Measurements from ENCODE around the gene SURF2.
A peak's percentile ranks its signal among the peaks of the same experiment; 100 is the strongest.

The SURF2 gene

DNA sequence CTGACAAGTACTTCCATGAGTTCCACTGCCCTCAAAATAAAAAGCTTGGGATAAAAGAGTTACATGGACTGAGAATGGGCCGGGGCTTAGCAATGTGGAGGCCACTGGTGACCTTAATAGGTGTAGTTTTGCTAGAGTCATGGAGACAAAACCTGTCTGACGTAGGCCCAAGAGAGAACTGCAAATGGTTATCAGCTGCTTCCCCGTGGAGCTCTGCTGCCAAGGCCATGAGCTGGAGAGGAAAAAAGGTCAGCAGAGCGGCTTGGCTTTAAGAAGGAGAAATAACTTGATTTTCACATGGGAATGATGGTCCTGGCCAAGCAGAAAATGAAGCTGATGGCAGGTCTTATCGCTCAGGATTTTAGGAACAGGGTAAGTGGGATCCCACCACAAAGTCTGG is 16.7 kb upstream of the SURF2 start:
- no peak for DNase-seq

- DNase-seq = no peak
These were observed 16.1 kb upstream of the SURF2 start for GRCh38 chr9:133340256-133340655.

DNA sequence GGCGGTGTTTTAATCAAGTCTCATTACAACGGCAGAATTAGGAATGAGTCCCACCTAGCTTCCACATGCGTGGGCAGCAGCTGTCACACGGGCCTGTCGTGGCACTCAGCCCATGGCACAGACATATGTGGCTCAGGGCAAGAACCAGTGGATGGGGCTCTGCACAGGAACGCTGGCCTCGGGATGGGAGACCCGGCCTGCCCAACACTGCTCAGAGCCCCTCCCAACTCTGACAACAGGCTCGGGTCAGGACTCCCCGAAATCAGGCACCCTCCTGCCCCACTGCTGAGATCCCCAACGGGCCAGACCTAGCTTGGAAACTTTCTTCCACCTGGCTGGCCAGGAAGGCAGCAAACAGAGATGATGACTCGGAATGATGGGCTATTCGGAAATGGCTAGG is 15.4 kb upstream of the SURF2 start:
- DNase-seq = no peak

DNA sequence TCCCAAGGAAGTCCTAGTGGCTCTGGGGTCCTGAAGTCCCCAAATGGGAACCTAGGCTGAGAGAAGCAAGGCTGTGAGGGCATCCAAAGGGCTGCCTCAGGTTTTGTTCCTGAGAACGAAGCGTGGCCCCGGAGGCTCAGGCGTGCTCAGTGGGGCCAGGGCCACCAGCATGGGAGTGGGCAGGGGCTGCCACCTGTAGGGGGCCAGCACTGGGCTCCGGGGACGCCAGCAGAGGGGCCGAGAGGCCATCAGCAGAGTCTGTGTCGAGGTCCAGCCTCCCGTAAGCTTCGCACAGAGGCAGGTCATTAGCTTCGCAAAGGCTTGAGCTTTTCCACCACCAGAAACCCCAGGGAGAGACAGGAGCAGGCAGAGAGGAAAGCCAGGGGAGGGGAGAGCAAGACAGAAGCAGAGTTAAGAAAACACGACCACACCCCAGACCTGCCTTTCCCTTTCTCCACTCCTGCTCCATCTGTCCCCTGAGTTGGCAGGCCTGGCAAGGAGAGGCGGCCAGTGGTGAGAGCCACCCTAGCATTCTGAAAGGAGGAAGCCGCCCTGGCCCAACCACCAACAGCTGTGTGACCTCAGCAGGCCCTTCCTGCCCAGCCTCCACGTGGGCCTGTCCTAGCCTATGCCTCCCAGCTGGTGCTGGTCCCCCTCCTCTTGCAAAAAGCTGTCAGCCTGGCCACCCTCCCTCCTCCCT is 14.8 kb upstream of the SURF2 start:
- DNase-seq = no peak

DNA sequence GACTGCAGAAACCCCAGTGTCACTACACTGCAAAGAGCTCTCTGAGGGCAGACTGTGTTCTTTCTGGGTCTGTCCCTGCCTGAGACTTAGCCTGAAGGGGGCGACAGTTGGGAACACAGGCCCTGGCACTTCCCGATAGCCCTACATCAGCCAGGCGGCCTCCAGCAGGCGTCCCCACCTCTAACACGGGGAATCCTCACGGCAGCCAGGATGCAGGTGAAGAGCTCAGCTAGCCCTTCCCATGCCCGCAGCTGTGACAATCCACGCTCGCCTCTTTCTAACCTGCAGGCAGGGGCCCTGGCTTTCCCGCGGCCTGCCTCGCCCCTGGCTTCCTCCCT is 14.3 kb upstream of the SURF2 start:
- no peak for DNase-seq

DNA sequence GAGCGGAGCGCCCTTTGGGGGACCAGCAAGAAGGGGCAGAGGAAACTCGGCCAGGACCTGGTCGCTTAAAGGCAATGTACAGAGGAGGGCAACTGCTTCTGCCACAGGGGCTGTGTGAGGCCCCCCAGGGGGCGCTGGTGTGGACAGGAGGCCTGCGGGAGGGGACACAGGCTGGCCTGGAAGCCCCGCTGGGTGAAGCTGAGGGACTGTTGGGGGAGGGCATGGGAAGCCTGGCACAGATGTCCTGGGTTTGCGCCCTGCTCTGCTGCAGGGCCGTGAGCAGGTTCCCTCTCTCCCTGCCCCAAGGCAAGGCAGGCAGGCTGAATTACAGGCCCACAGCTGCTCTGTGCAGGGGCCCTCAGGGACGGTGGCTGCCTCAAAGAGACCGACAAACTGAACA is 13.8 kb upstream of the SURF2 start:
- DNase-seq = no peak

GRCh38 chr9:133344071-133344470 is 12.3 kb upstream of the SURF2 start:
- no peak for DNase-seq

- no peak for DNase-seq
These were observed 11.4 kb upstream of the SURF2 start for GRCh38 chr9:133344979-133345378.

DNA sequence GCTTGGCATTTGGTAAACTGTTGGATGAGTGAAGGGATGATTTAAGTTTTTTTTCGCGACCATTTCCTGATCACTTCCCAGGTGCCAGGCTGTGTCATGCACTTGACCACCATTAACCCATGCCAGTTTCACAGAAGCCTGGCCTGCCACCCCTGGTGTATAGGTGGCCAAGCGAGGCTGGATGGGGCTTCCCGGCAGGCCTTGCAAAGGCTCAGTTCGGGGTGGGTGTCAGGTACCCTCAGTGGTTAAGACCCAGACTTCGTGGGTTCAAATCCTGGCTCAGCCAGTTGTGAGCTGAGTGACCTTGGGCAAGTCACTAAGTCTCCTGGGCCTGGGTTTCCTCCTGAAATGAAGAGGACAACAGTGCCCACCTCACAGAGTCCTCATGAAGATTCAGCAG is 10.8 kb upstream of the SURF2 start:
- no peak for DNase-seq

DNA sequence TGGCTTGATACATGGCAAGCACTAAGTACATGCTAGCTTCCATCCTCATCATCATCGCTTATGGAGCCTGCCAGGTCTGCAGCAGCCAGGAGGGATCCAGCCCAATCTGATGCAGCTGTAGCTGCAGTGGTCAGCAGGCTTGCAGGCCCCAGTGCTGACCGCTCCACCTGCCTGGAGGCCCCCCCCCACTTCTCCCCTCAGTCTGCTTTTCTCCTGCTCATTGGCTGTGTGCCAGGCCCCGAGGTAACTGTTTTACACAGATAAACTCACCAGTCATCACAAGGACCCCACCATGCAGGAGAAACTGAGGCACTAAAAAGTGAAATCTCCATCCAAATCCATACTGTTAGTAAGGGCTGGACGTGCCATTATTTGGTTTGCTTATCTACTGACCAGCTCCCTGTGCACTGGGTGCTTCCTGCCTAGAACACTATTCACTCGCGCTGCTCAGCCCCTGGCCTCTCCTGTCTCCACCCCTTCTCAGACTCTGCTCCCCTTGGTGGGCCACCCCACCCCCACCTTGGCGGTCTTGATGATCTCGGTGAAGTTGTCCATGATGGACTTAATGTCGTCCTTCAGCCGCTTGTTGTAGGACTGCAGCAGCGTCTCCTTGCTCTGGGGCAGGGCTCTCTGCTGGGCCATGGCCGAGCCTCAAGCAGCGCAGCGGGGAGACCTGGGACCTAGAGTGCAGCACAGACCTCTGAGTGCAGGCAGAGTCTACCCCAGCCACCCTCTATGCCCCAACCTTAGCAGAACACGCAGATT is 10.1 kb upstream of the SURF2 start:
- no peak for DNase-seq

GRCh38 chr9:133347515-133347984 is 8.8 kb upstream of the SURF2 start:
- DNase-seq = no peak

DNA sequence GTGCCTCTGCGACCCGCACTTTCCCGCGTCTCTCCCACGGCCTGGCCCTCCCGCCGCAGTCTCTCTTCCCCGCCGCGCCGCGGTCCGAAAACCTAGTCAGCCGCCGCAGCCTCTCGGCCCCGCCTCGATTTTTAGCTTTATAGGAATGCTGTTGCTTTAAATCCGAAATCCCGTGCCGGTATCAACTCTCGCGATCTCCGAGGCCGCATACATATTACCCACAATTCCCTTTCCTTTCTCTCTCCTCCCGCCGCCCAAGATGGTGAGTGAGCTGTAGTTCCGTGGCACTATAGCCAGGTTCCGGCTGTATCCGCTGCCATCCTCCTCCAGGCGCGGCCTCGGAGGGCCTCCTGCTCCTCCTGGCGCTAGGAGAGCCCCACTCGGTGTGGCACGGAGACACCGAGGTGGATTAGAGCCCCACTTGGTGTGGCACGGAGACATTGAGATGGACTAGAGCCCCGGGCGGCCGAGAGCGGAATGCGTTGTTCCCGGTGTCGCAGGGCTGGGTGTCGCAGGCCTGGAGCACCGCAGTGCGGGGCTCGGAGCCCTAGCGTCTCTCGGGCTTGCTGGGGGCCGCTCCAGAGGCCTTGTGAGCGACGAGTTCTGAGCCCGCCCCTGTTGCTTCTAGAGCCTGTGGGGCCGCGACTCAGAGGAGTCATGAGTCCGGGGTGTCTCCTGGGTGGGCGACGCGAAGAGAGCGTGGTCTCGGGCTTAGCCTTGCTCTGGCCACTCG is 8.2 kb upstream of the SURF2 start, which contains the start of the genes MED22 and RPL7A:
Gene MED22 (minus strand): TSS at position 147 of the 733 bp plus-strand sequence. CDS start 1,469 bp downstream, outside the sequence.
Gene RPL7A (plus strand): TSS at position 234 of the 733 bp plus-strand sequence. CDS start 26 bp downstream, at position 260.
- peak; percentile 94 for DNase-seq

DNA sequence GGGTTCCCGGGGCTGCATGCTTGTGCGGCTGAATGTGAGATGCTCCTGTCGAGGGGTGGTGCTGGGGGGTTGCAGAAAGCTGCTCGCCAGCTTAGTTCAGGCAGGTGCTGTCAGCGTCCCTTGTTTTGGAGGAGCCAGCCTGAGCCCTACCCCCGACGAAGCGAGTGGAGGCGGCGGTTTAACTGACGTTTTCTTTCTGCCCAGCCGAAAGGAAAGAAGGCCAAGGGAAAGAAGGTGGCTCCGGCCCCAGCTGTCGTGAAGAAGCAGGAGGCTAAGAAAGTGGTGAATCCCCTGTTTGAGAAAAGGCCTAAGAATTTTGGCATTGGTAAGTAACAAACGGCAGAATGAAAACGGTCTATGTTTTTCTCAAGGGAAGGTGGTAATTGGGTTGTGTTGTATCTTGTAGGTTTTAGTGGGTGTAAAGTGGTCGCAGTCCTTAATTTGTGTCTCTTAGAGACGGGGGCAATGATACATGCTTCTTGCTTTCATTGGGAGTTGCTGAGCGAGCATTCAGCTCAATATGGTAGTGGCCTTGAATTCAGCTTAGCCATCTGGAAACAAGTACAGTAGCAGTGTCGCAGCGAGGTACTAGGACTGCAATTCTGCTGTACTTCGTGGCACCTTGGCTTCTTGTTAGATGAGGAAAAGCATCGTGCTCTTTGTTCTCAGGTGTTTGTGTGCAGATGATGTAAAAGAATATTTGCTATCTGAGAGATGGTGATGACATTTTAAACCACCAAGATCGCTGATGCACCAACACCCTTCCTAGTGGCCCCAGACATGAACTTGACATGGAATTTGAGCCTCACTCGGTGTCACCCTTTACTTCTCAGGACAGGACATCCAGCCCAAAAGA is 7.4 kb upstream of the SURF2 start:
- no peak for DNase-seq

DNA sequence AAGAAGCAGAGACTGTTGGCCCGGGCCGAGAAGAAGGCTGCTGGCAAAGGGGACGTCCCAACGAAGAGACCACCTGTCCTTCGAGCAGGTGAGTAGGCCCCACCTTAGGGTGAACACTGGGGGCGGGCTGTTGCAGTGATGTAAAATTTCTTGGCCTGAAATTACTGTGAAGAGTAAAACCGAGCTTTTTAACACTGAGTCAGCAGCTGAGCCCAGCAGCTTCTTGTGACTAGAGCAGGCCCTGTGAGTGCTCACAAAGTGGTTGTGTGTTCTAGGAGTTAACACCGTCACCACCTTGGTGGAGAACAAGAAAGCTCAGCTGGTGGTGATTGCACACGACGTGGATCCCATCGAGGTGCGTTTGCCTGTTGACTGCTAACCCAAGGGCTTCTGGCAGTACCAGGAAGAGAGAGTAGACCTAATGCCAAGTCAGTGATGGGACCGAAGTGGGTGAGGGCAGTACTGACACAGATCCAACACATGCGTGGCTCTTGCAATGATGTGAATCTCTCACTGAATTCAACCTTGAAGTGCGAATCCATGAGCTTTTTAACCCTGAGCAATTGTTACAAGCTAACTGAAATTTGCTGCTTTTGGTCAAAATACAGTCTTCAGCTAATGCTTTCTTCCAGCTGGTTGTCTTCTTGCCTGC is 6.3 kb upstream of the SURF2 start:
- DNase-seq = peak; percentile 56

DNA sequence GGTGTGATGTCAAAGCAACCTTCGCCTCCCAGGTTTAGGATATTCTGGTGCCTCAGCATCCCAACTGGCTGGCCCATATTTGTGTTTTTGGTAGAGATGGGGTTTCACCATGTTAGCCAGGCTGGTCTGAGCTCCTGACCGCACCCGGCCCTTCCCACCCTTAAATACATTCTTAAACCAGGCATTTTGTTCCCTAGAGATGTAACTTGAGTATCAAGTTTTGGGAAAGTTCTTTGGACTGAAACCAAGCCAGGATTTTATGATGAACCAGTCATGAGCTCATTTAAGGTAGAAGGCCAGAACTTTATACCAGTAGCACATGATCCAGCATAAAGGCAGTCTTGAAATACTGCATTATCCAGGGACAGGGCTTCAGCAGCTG is 4.8 kb upstream of the SURF2 start:
- no peak for DNase-seq

- peak; percentile 59 for DNase-seq
These were observed 4.3 kb upstream of the SURF2 start for GRCh38 chr9:133351908-133352634.

- no peak for DNase-seq
These were observed 3.6 kb upstream of the SURF2 start for GRCh38 chr9:133352635-133353340.

DNA sequence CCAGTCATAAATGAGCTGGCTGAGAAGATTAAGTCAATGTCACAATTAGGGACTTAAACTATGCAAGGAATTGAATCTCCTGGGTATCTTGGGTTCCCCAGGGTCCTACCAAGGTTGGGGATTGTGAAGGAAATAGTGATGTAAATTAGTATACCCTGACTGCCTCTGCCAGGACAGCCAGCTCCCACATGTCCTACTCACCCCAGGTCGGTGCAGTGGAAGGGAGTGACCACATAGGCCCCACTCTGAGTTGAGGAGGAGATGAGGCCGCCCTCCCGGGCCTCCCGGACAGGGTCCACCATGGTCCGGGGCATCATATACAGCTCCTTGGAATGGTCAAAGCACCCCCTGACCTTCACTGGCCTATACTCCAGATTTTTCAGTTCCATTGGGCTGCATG is 2.8 kb upstream of the SURF2 start:
- no peak for DNase-seq

DNA sequence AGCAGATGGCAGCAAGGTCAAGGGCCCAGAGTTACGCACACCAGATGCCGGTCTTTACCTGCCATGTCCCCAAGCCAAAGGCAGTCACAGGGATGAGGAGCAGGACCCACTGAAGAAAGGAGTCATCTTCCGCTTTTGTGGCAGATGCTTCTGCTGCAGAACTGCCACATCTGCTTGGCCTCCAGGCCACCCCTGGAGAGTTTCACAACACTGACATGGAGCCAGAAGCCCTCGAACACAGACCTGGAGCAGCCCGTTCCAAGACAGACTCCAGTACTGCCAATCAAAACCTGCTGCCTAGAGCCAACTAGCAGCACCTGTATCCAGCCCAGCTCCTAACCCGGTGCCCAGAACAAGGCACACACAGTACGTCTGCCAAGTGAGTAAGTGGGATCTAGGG is 1.6 kb upstream of the SURF2 start:
- no peak for DNase-seq

- DNase-seq = no peak
These were observed 431 bp upstream of the SURF2 start for GRCh38 chr9:133355881-133356357.

- no peak for DNase-seq
These were observed 1.3 kb downstream of the SURF2 start for GRCh38 chr9:133357656-133358055.
